Activated T-helper 2 cell treated with anti-CD3 and anti-CD28 coated beads, Interferon-gamma antibody, Interleukin-2, Interleukin-4, amounts not matched to agents 10 μg/mL and 5 μg/mL and 100 μg/mL, durations not matched to agents 14 hours and 24 hours and 36 hours (primary cell): ENCODE measurements around the gene PRICKLE2. TPM values are rescaled to one million over a fixed set of nuclear protein-coding genes. Genes with fewer than 3 reads are reported as not detected.

Experiments
- DNase-seq: peaks from one replicate; pipeline ENCODE4 v3.0.0; 2021; ENCODE audit warnings: low spot score
- H3K27ac Mint-ChIP-seq: one replicate; pipeline ENCODE4 v1.8.0; 2021; ENCODE audit warnings: mixed read lengths
- H3K27me3 Mint-ChIP-seq: one replicate; pipeline ENCODE4 v1.8.0; 2021; ENCODE audit warnings: low read depth, mixed read lengths
- H3K36me3 Mint-ChIP-seq: one replicate; pipeline ENCODE4 v1.8.0; 2021; ENCODE audit warnings: low read depth, mixed read lengths
- H3K4me1 Mint-ChIP-seq: one replicate; pipeline ENCODE4 v1.8.0; 2021; ENCODE audit warnings: low read depth, mixed read lengths
- H3K4me3 Mint-ChIP-seq: one replicate; pipeline ENCODE4 v1.8.0; 2021; ENCODE audit warnings: low read depth, mild to moderate bottlenecking, moderate library complexity, mixed read lengths
- H3K9me3 Mint-ChIP-seq: one replicate; pipeline ENCODE4 v1.8.0; 2021; ENCODE audit warnings: mixed read lengths
- intact Hi-C: fragments of 100-400 bp; cut with micrococcal nuclease; formaldehyde crosslinking; loops from one replicate; pipeline ENCODE4 v1.15.1; 2023
- total RNA-seq: library from RNA; stranded (reverse); gene quantifications from 2 replicates; pipeline ENCODE4 v1.2.3, GENCODE V29; 2022

Gene PRICKLE2
- total RNA-seq, 1 donor from 2014 or later = not detected

DNA sequence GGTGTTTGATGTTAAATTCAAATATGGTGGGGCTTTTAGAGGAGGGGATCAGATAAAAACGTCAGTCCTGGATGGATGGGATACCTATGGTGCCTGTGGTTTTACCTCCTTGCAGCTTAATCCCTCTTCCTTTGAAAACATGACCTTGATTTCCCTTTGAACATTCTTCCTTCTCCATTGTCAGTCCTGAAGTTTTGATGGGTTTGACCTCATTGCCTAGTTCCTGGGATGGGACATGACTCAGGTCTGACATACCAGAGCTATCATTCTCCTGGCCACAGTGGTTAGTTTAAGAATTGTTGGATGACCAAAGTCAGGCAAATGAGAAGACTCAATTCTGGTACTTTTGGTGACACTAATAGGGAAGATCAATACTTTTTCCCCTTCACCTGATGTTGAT is 87.2 kb downstream of the PRICKLE2 start:
- H3K4me3 Mint-ChIP-seq = no peak overlapping the region
- no peaks in the 10 kb centered on the region for H3K36me3 Mint-ChIP-seq
- no peaks in the 10 kb centered on the region for H3K4me1 Mint-ChIP-seq
- no peaks in the 10 kb centered on the region for H3K9me3 Mint-ChIP-seq
- no peak for DNase-seq
- H3K27ac Mint-ChIP-seq = no peak overlapping the region
- intact Hi-C loops = no loop called here
- H3K27me3 Mint-ChIP-seq = no peaks in the 10 kb centered on the region

DNA sequence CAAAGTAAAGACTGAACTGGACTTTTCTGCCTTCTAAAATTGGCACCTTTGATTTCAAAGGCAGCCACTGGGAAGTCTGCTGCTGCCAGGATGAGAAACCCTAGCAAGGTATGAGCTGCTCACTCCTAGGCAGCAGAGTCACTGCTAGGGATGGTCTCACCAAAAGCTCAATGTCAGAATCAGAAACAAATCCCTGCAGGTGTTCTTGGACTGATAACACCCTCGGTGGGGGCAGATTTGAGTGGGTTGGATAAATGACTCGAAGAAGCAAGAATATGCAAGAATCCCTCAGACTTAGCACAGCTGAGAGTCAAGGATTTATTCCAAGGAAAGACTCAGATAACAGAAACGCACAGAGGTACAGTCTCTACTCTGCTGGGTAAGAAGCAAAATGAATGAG is 90.4 kb downstream of the PRICKLE2 start:
- DNase-seq = no peak
- no peaks in the 10 kb centered on the region for H3K4me1 Mint-ChIP-seq
- no peak overlapping the region for H3K27ac Mint-ChIP-seq
- no peaks in the 10 kb centered on the region for H3K36me3 Mint-ChIP-seq
- H3K4me3 Mint-ChIP-seq = no peak overlapping the region
- H3K27me3 Mint-ChIP-seq = no peaks in the 10 kb centered on the region
- intact Hi-C loops = no loop called here
- no peaks in the 10 kb centered on the region for H3K9me3 Mint-ChIP-seq

- no peak for DNase-seq
- no peak overlapping the region for H3K27ac Mint-ChIP-seq
- intact Hi-C loops = no loop called here
- H3K4me3 Mint-ChIP-seq = no peak overlapping the region
- H3K27me3 Mint-ChIP-seq = peaks cover 2% of the 10 kb centered on the region
- H3K4me1 Mint-ChIP-seq = no peaks in the 10 kb centered on the region
- no peaks in the 10 kb centered on the region for H3K9me3 Mint-ChIP-seq
- H3K36me3 Mint-ChIP-seq = no peaks in the 10 kb centered on the region
These were observed 91.3 kb downstream of the PRICKLE2 start for GRCh38 chr3:64133987-64134386.

GRCh38 chr3:64133272-64133671 is 92.0 kb downstream of the PRICKLE2 start:
- no peak for DNase-seq
- H3K36me3 Mint-ChIP-seq = no peaks in the 10 kb centered on the region
- no peaks in the 10 kb centered on the region for H3K4me1 Mint-ChIP-seq
- H3K4me3 Mint-ChIP-seq = no peak overlapping the region
- H3K27me3 Mint-ChIP-seq = peaks cover 2% of the 10 kb centered on the region
- intact Hi-C loops = no loop called here
- no peak overlapping the region for H3K27ac Mint-ChIP-seq
- H3K9me3 Mint-ChIP-seq = no peaks in the 10 kb centered on the region

DNA sequence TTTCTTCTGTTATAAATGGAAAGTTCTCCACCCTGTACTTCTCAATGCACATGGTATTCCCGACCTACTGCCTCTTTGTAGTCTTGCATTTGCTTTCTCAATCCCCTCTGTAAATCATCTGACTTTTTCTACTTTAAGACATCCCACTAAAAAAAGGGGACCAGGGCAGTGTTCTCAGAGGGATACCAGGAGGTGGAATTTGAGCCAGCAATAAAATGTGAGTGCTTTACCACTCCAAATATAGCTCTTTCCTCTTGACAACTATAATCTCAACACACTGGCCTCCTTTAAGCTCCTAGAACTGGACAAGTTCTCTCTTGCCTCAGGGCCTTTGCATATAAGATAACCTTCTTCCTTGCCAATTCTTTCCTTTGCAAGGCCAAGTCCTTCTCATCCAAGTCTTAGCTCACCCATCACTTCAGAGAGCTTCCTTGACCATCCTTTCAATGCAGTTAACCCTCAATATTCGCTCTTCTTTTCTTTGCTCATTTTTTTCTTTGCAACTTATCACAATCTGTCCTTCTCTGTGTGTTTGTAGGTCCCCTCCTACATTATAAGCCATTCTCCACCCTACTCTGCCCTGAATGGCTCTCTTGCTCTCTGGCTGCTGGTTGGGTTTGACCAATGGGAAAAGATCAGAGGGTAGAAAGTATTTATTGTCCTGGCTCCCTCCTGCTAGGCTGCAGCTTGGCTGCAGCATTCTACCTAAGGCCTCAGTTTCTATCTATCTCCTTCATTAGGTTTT is 93.4 kb downstream of the PRICKLE2 start:
- Mint-ChIP-seq H3K27me3 (peaks cover 2% of the 10 kb centered on the region), H3K36me3 (no peaks in the 10 kb centered on the region), H3K9me3 (no peaks in the 10 kb centered on the region), H3K27ac (no peak overlapping the region), H3K4me1 (no peaks in the 10 kb centered on the region), H3K4me3 (no peak overlapping the region)
- DNase-seq = no peak
- intact Hi-C loops = no loop called here

DNA sequence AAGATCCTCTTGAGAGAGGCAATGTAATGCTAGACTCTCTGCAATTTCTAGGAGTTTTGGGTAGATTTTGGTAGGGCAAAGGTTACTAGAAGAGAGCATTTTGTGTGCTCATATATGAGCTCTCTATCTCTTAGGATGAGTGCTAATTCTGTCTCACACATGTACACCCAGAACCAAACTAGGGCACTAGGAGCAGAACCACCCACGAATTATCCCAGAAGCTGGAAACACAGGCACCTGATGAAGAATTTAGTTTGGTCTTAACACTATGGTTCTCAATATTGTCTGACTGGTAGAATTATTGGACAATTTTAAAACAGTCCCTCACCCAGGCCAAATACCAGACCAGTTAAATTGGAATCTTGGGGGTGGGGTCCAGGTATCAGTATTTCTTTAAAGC is 94.8 kb downstream of the PRICKLE2 start:
- Mint-ChIP-seq H3K4me3 (no peak overlapping the region), H3K27ac (no peak overlapping the region), H3K27me3 (peaks cover 2% of the 10 kb centered on the region), H3K4me1 (no peaks in the 10 kb centered on the region), H3K9me3 (no peaks in the 10 kb centered on the region), H3K36me3 (no peaks in the 10 kb centered on the region)
- intact Hi-C loops = no loop called here
- no peak for DNase-seq

DNA sequence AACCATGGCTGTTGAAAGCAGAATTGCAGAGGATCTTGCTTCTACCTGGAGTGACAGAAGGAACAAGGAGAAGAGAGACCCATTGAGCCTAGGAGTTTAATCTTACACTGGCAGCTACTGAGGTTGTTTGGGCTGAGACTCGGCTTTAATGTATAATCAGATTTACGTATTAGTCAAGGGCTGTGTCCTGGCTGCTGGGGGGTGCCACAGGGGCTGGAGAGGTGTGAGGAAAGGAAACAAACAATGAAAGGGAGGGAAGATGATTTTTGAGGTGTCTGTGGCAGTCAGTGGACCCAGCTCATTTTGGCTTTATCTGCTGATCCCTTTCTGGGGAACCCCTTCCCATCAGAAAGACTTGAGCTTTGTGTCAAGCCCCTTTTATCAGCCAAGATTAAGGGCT is 95.7 kb downstream of the PRICKLE2 start:
- intact Hi-C loops = no loop called here
- no peak for DNase-seq
- Mint-ChIP-seq H3K4me3 (no peak overlapping the region), H3K27ac (no peak overlapping the region), H3K4me1 (no peaks in the 10 kb centered on the region), H3K27me3 (peaks cover 2% of the 10 kb centered on the region), H3K9me3 (no peaks in the 10 kb centered on the region), H3K36me3 (no peaks in the 10 kb centered on the region)

DNA sequence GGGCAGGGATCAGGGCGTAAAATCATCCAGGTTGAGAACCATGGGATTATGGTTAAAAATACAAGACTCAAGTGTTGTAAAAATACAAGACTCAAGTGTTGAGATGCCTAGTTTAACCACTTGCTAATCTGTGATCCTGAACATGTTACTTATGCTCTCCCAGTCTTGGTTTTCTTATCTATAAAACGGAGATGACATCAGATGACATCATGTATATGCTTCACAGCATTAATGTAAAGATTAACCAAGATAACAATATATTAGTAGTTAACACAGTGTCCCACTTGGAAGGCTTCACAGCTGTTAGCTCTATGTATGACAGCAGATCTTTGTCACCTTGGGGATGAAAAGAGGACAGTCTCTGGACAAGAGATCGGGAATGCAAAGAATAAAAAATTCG is 96.2 kb downstream of the PRICKLE2 start:
- Mint-ChIP-seq H3K27me3 (peaks cover 2% of the 10 kb centered on the region), H3K4me3 (no peak overlapping the region), H3K4me1 (no peaks in the 10 kb centered on the region), H3K27ac (no peak overlapping the region), H3K36me3 (no peaks in the 10 kb centered on the region), H3K9me3 (no peaks in the 10 kb centered on the region)
- intact Hi-C loops = no loop called here
- no peak for DNase-seq

GRCh38 chr3:64125561-64125960 is 99.7 kb downstream of the PRICKLE2 start:
- Mint-ChIP-seq H3K9me3 (no peaks in the 10 kb centered on the region), H3K27me3 (peaks cover 2% of the 10 kb centered on the region)

DNA sequence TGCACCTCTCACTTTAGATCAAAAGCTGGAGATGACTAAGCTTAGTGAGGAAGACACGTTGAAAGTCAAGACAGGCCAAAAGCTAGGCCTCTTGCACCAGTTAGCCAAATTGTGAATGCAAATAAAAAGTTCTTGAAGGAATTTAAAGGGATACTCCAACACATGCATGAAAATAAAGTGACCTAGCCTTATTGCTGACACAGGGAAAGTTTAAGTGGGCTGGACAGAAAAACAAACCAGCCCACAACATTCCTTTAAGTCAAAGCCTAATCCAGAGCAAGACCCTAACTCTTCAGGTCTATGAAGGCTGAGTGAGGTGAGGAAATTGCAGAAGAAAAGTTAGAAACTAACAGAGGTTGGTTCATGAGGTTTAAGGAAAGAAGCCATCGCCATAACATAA is 101.3 kb downstream of the PRICKLE2 start:
- no peak overlapping the region for H3K27ac Mint-ChIP-seq
- no peak overlapping the region for H3K4me3 Mint-ChIP-seq
- H3K27me3 Mint-ChIP-seq = no peaks in the 10 kb centered on the region
- no peaks in the 10 kb centered on the region for H3K36me3 Mint-ChIP-seq
- intact Hi-C loops = no loop called here
- no peak for DNase-seq
- H3K4me1 Mint-ChIP-seq = no peaks in the 10 kb centered on the region
- peaks cover 3% of the 10 kb centered on the region for H3K9me3 Mint-ChIP-seq

More at GRCh38 chr3:64125561-64125960, 99.7 kb downstream of the PRICKLE2 start:
- H3K36me3 Mint-ChIP-seq = no peaks in the 10 kb centered on the region
- H3K4me3 Mint-ChIP-seq = no peak overlapping the region
- intact Hi-C loops = no loop called here
- DNase-seq = no peak
- H3K4me1 Mint-ChIP-seq = no peaks in the 10 kb centered on the region
- H3K27ac Mint-ChIP-seq = no peak overlapping the region

- intact Hi-C loops = no loop called here
- no peaks in the 10 kb centered on the region for H3K36me3 Mint-ChIP-seq
- no peak overlapping the region for H3K4me3 Mint-ChIP-seq
- no peaks in the 10 kb centered on the region for H3K27me3 Mint-ChIP-seq
- H3K27ac Mint-ChIP-seq = no peak overlapping the region
- no peak for DNase-seq
- no peaks in the 10 kb centered on the region for H3K4me1 Mint-ChIP-seq
- H3K9me3 Mint-ChIP-seq = peaks cover 4% of the 10 kb centered on the region
These were observed 102.8 kb downstream of the PRICKLE2 start for GRCh38 chr3:64122476-64122875.

GRCh38 chr3:64121750-64122311 is 103.4 kb downstream of the PRICKLE2 start:
- Mint-ChIP-seq H3K4me1 (no peaks in the 10 kb centered on the region), H3K36me3 (no peaks in the 10 kb centered on the region), H3K27me3 (no peaks in the 10 kb centered on the region), H3K27ac (no peak overlapping the region), H3K4me3 (no peak overlapping the region), H3K9me3 (peaks cover 4% of the 10 kb centered on the region)
- no peak for DNase-seq
- intact Hi-C loops = no loop called here

- intact Hi-C loops = no loop called here
- H3K9me3 Mint-ChIP-seq = peaks cover 4% of the 10 kb centered on the region
- H3K27me3 Mint-ChIP-seq = peaks cover 2% of the 10 kb centered on the region
- H3K27ac Mint-ChIP-seq = no peak overlapping the region
- no peaks in the 10 kb centered on the region for H3K36me3 Mint-ChIP-seq
- H3K4me3 Mint-ChIP-seq = no peak overlapping the region
- no peaks in the 10 kb centered on the region for H3K4me1 Mint-ChIP-seq
- no peak for DNase-seq
These were observed 104.4 kb downstream of the PRICKLE2 start for GRCh38 chr3:64120876-64121275.
